ENCODE measurements around the gene MET. TPM values are rescaled to one million over a fixed set of nuclear protein-coding genes. Genes with fewer than 3 reads are reported as not detected.
A peak's percentile ranks its signal among the peaks of the same experiment; 100 is the strongest.

The MET gene
- total and polyA plus RNA-seq, 12 donors: 3.1 to 23.3 (median 15.0) TPM

DNA sequence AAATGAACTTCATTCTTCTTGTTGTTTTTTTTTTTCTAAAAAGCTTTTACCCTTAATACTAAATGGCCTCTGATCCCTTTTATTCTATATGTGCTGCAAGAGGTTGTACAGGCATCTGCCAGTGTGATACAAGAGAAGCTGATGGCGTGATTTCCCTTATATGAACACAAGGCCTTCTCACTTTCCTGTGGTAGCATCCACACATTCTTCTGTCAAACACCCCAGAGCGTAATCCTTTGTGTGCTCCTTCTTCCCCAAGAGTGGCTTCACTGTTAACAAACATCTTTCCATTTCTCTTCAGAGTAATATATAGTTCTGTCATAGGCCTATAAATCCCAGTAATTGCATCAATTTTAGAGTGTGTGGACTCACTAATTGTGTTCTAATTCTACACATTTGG is 104.0 kb downstream of the MET start:
- H3K27ac ChIP-seq: no peak overlapping the region

DNA sequence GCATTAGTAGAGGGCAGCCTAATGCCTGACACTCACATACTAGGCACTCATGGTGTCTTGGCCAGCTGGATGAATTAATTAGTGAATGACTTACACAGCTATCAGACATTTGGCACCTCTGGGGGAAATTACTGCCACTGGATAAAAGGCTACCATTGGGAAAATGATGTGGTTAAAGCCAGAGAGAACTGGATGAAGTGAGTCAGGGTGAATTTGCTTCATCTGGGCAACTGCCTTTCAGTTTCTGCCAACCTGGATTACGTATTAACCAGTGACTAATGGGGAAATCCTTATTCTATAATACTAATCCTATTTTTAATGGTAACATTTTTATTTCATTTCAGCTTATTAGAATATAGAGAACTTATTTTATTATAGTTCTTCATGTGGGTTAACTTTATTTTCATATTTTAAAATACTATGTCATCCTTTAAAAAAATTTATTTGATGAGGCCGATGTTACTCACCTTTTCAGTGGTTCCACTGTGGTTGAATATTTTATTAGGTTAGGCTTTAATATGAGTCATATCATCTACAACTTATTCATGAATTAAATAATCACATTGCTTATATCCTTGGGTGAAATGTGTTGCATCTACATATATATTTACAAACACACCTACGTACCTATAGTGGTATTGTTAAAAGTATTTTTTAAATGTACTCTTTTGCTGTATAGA is 104.8 kb downstream of the MET start:
- H3K27ac ChIP-seq: no peak overlapping the region
- intact Hi-C loops (cut with DNase I): no loop called here

More for the DNA sequence above, 104.0 kb downstream of the MET start:
- no peak for DNase-seq
- H3K4me1 ChIP-seq: peaks cover 0 to 13% (median 8%) of the 10 kb centered on the region in 9 donors
- TF ChIP-seq, protein P1, sequence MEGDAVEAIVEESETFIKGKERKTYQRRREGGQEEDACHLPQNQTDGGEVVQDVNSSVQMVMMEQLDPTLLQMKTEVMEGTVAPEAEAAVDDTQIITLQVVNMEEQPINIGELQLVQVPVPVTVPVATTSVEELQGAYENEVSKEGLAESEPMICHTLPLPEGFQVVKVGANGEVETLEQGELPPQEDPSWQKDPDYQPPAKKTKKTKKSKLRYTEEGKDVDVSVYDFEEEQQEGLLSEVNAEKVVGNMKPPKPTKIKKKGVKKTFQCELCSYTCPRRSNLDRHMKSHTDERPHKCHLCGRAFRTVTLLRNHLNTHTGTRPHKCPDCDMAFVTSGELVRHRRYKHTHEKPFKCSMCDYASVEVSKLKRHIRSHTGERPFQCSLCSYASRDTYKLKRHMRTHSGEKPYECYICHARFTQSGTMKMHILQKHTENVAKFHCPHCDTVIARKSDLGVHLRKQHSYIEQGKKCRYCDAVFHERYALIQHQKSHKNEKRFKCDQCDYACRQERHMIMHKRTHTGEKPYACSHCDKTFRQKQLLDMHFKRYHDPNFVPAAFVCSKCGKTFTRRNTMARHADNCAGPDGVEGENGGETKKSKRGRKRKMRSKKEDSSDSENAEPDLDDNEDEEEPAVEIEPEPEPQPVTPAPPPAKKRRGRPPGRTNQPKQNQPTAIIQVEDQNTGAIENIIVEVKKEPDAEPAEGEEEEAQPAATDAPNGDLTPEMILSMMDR (IDR thresholded peaks at IDR 0.05): no peak
- H3K9me3 ChIP-seq: no peaks in the 10 kb centered on the region
- no peaks in the 10 kb centered on the region for H3K27me3 ChIP-seq
- ATAC-seq: no peak
- intact Hi-C loops (cut with DNase I): no loop called here
- H3K36me3 ChIP-seq: peaks cover 0 to 17% (median 0%) of the 10 kb centered on the region in 9 donors
- WGBS, 2 donors: 47 to 88% methylated on average over 2 of the region's 2 CpGs
- no peak overlapping the region for H3K4me3 ChIP-seq

DNA sequence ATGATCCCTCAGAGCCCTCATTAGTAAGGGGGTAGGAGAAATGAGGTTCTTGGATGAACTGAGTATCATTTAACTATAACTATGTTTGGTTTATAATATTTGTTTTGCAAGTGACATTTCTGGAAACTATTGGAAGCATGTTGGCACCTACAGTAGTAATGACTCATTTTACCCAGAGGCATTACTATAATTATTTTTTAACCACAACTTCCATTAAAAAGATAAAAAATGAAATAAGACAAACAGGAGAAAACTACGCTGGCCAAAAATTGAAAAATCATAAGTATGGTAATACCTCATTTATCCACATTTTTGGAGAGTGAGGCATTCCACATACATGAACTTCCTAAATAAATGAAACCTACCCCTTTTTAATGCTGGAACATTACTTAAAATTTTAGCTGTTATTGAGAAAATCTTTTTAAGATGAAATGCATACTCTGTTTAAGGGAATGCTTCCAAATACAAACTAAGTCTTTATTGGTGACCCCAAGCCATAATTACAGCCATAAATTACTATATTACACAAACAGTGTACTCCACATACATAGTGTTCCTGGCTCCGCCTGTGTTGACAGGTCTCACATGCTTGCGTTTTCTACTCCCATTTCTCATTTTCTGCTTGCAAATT is 105.8 kb downstream of the MET start:
- H3K9me3 ChIP-seq: no peaks in the 10 kb centered on the region
- no peaks in the 10 kb centered on the region for H3K27me3 ChIP-seq
- no peak overlapping the region for H3K27ac ChIP-seq
- WGBS, 2 donors: 77 to 91% methylated on average over 3 of the region's 3 CpGs
- H3K4me3 ChIP-seq: no peak overlapping the region
- peaks cover 0 to 20% (median 7%) of the 10 kb centered on the region in 9 donors for H3K4me1 ChIP-seq
- intact Hi-C loops (cut with DNase I): no loop called here
- H3K36me3 ChIP-seq: peaks cover 0 to 17% (median 0%) of the 10 kb centered on the region in 9 donors
- TF ChIP-seq, protein P1 (IDR thresholded peaks at IDR 0.05): no peak
- no peak for ATAC-seq
- no peak for DNase-seq

More for the DNA sequence above, 104.8 kb downstream of the MET start:
- DNase-seq (no peak), ATAC-seq (peak in 3 of 8 donors; percentile 22 to 50 (median 44))
- WGBS, 2 donors: 90 to 92% methylated on average over 3 of the region's 3 CpGs
- Histone ChIP-seq H3K4me3 (no peak overlapping the region), H3K27me3 (no peaks in the 10 kb centered on the region), H3K9me3 (no peaks in the 10 kb centered on the region), H3K4me1 (peaks cover 0 to 20% (median 10%) of the 10 kb centered on the region in 9 donors), H3K36me3 (peaks cover 0 to 17% (median 0%) of the 10 kb centered on the region in 9 donors)
- TF ChIP-seq, protein P1 (IDR thresholded peaks at IDR 0.05): no peak

DNA sequence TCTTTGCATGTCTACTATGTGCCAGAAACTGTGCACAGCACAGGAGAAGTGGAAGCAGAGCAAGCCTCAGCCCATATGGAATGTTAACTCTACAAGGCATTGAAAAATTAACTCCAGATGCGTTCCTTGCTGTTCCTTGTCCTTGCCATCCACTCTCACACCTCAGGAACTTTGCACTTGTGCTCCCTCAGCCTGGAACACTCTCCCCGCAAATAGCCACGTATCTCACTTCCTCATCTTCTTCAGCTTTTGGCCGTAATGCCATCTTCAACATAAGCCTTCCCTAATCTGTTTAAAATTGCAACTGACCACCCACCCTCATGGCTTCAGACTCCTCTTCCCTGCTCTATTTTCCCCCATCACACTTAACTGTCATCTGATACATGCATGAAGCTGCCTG is 107.2 kb downstream of the MET start:
- DNase-seq: no peak
- no peak overlapping the region for H3K27ac ChIP-seq
- TF ChIP-seq, protein P1 (IDR thresholded peaks at IDR 0.05): no peak
- WGBS, 2 donors: 84 to 87% methylated on average over 4 of the region's 4 CpGs
- intact Hi-C loops (cut with DNase I): no loop called here
- H3K27me3 ChIP-seq: no peaks in the 10 kb centered on the region
- H3K4me1 ChIP-seq: peaks cover 0 to 20% (median 7%) of the 10 kb centered on the region in 9 donors
- no peak overlapping the region for H3K4me3 ChIP-seq
- H3K36me3 ChIP-seq: peaks cover 0 to 24% (median 0%) of the 10 kb centered on the region in 9 donors
- H3K9me3 ChIP-seq: no peaks in the 10 kb centered on the region
- no peak for ATAC-seq

Measured in heart right ventricle (tissue), 16 donors.